HTERT RPE-1 (cell line): ENCODE measurements around the gene EFNA5.

Experiments
- in situ Hi-C: fragments of 300-500 bp; cut with MboI; formaldehyde crosslinking; loops from 4 replicates; pipeline ENCODE4 v1.14.3; 2020; ENCODE audit warnings: low sequenced_read_pairs

EFNA5 gene

GRCh38 chr5:107646418-107646817, 24.3 kb downstream of the EFNA5 start:
- in situ Hi-C loops, result no loop called here

- in situ Hi-C loops, result no loop called here
Measured at GRCh38 chr5:107640568-107640967, 30.2 kb downstream of the EFNA5 start.

- in situ Hi-C loops, result no loop called here
Measured at GRCh38 chr5:107639990-107640389, 30.7 kb downstream of the EFNA5 start.

DNA sequence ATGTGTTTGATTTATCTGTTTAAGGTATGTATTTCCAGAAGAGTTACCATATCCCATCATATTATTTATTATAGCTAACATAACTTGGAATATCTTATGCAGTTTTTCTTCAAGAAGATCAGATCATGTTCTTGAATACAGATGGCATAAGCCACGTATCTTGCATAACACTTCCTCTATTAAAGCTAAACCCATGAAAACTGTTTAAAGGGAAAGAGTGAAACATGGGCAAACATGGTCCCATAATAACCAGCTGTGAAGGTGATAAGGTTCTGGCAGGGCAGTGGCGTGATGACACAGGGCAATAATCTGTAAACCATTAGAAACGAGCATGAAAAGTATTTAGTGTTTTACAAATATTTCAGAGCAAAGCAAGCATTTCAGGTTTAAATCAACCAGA, 34.2 kb downstream of the EFNA5 start:
- in situ Hi-C loops, result no loop called here

GRCh38 chr5:107636068-107636467, 34.7 kb downstream of the EFNA5 start:
- in situ Hi-C loops, result no loop called here

DNA sequence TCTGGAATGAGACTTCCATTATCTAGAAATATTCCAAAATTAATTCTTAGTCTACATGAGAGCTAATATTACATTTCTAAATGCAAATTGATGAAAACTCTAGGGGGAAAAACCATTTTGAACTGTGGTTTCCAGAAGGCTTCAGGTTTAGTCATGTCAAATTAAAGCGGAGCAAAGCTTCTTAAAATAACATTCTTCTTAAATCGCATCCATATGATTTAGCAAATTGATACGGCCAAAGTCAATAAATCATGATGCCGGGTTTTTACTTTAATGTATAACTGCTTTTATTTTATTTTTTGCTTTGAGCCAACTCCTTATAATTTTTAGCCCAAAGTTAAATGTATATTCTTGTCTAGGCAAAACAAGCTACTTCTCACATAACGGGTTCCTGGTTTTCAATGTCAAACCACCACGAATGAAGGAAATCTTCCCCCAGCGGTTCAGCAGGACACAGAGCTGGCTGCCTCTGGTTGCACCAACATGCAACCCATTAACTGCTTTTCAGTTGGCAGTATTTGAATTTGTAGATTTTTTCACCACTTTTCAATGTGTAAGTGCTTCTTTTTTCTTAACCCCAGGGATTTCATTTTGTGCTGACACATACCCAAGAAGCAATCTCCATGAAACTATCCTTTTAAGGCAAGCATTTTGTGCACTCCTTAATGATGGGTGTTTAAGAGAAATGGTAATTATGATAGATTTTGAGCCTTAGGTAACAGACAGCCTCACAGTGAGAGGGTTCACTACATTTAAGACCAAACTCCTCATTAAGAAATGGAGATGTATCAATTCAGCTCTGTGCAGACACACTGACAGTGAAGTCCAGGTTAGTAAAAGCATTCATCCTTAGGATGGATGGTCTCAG, 35.5 kb downstream of the EFNA5 start:
- in situ Hi-C loops, result no loop called here

- in situ Hi-C loops, result no loop called here
Measured at GRCh38 chr5:107633171-107633901, 37.4 kb downstream of the EFNA5 start.

GRCh38 chr5:107631805-107632362, 38.9 kb downstream of the EFNA5 start:
- in situ Hi-C loops, result no loop called here

- in situ Hi-C loops, result no loop called here
Measured at GRCh38 chr5:107630184-107630583, 40.6 kb downstream of the EFNA5 start.

DNA sequence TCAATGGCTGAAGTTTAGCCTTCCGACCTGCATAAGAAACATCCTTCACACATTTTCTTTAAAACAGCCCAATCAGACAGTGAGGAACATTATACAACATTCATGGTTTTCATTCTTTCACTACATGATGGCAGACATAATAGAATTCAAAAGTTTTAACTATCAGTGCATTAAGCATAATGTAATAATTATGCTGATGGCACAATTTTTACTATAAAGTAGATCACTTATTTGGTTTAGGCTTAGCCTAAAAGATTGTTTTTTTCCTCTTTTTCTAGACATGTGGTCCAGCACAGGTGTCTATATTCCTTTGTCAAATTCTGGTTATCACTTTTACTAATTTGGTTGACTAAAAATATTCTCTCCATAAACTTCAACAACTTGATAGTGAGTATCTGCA, 46.5 kb downstream of the EFNA5 start:
- in situ Hi-C loops, result no loop called here

- in situ Hi-C loops, result no loop called here
Measured at GRCh38 chr5:107621089-107621488, 49.6 kb downstream of the EFNA5 start.

DNA sequence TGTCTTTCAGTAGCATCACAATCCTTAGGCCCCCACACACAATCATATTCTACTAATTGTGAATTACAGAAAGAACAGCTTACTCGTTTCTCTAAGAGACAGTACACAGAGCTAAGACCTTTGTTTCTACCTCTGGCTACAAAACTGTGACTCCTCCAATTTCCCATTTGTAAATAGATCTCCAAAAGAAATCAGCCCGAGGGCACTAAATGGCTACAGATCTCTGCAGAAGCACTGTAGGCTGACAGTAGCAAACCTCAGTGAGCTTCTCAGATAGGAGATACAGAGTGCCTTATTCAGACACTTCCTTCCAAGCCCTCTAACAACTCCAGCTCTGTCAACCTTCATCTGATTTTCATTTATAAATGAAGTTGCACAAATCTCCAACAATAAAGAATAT, 51.0 kb downstream of the EFNA5 start:
- in situ Hi-C loops, result no loop called here

DNA sequence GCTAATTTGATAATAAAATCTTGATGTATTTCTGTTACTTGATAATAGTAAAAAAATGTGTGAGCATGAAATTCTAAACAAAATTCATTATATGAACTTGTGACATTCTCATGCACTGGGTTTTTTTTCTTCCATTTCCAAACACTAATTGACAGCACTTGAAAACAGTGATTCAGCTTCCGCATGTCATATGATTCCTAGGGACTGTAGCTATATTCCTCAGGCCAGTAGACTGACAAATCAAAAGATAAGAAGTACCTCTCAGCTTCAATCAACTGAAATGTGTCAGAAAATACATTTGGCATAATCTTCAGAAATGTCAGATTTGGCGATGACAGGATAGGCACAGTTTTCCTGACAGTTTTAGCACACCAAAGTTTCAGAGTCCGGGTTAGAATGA, 52.5 kb downstream of the EFNA5 start:
- in situ Hi-C loops, result no loop called here

- in situ Hi-C loops, result no loop called here
Measured at GRCh38 chr5:107617052-107617451, 53.7 kb downstream of the EFNA5 start.

- in situ Hi-C loops, result no loop called here
Measured at GRCh38 chr5:107616213-107616612, 54.5 kb downstream of the EFNA5 start.

DNA sequence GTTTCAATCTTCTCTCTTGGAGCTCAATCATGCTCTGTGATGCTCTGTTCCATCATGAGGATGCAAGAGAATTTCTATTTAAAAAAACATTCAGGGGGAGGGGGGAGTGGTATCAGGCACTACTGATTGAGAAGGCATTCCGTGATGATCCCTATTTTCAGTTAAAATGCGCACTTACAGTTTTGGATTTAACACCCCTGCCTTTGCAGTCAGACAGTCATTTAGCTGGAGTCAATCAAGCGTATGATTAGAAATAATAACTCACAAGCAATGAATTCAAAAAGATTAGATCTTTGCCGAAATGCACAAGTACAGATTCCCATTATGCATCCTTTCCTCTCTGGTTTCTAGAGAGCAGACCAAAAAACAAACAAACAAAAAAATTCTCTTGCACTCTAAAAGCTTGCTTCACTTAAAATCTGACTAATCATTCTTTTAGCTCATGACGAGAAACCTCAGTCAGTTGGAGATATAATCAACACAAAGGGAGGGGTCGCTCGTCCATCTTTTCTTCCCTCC, 55.4 kb downstream of the EFNA5 start:
- in situ Hi-C loops, result no loop called here

- in situ Hi-C loops, result no loop called here
Measured at GRCh38 chr5:107612541-107612940, 58.2 kb downstream of the EFNA5 start.

DNA sequence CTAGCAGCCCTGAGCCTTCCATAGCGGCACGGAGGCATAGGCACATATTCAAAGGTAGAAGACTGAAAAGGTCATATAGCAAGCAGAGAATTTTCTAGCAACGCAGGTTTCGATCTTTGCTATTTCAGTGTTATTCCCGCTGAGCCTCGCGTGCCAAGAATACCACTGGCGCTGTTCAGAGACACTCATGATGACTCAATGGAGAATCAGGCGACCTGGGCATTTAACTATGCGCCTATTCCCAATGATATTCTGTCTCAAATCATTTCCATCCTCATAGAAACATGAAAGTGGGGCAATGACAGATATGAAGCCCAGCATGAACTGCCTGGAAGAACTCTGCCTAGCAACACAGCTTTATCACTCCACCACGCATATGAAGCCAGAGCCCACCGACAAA, 59.9 kb downstream of the EFNA5 start:
- in situ Hi-C loops, result no loop called here

GRCh38 chr5:107607671-107608345, 62.9 kb downstream of the EFNA5 start:
- in situ Hi-C loops, result no loop called here

- in situ Hi-C loops, result no loop called here
Measured at GRCh38 chr5:107607196-107607595, 63.5 kb downstream of the EFNA5 start.

- in situ Hi-C loops, result no loop called here
Measured at GRCh38 chr5:107605596-107606125, 65.1 kb downstream of the EFNA5 start.
